K562 (cell line): ENCODE data around the gene COX7B. TPM values are rescaled to one million over a fixed set of nuclear protein-coding genes. Genes with fewer than 3 reads are reported as not detected.

ENCODE experiments used
- ARHGAP35 ChIP-seq: fragments of 450-650 bp; IDR thresholded peaks from 2 replicates; pipeline ENCODE4 v1.6.1; 2018; ENCODE audit not compliant: partially characterized antibody
- ATF7 ChIP-seq: fragments of 450-650 bp; IDR thresholded peaks from 2 replicates; pipeline ENCODE4 v1.7.1; 2014; ENCODE audit warnings: mild to moderate bottlenecking, moderate library complexity
- CBX8 ChIP-seq: fragments of 200-600 bp; sonication (generic); IDR thresholded peaks from 2 replicates; pipeline ENCODE4 v1.6.1; 2012; ENCODE audit warnings: borderline replicate concordance, mixed run types, low read depth, mild to moderate bottlenecking, moderate library complexity, mixed read lengths, low read length, control low read depth, inconsistent platforms; ENCODE audit not compliant: poor library complexity, severe bottlenecking; ENCODE audit errors: extremely low read depth
- ELF4 ChIP-seq: fragments of 450-650 bp; formaldehyde crosslinking; IDR thresholded peaks from 2 replicates; pipeline ENCODE4 v1.4.0; 2022; ENCODE audit warnings: missing genetic modification characterization
- NFIC ChIP-seq: fragments of 450-650 bp; IDR thresholded peaks from 2 replicates; pipeline ENCODE4 v1.6.1; 2017; ENCODE audit warnings: mild to moderate bottlenecking, inconsistent platforms
- NONO ChIP-seq, 2 experiments: fragments of 200-400 bp in 1 of 2; fragments of 450-650 bp in 1 of 2; formaldehyde crosslinking in 1 of 2; IDR thresholded peaks; 2 replicates each; pipeline ENCODE4 v1.6.1; 2017; ENCODE audit warnings: low read depth in 2 of 2, mild to moderate bottlenecking in 2 of 2, moderate library complexity in 2 of 2, low read length in 1 of 2
- NR0B1 ChIP-seq: fragments of 450-650 bp; IDR thresholded peaks from one replicate; pipeline ENCODE4 v1.6.1; 2018; ENCODE audit warnings: mild to moderate bottlenecking, moderate library complexity; ENCODE audit not compliant: partially characterized antibody
- NR3C1 ChIP-seq: sonication (generic); formaldehyde crosslinking; IDR thresholded peaks from 2 replicates; pipeline ENCODE4 v1.8.1; 2022; ENCODE audit warnings: missing genetic modification reagents
- RUNX1 ChIP-seq: sonication (generic); IDR thresholded peaks from 2 replicates; pipeline ENCODE4 v1.6.1; 2016; ENCODE audit warnings: antibody characterized with exemption, low read depth
- TCF7L2 ChIP-seq: fragments of 150-350 bp; IDR thresholded peaks from 2 replicates; pipeline ENCODE4 v1.6.1; 2016; ENCODE audit warnings: low read depth, mild to moderate bottlenecking, low read length, moderate library complexity
- WHSC1 ChIP-seq: IDR thresholded peaks from one replicate; pipeline ENCODE4 v1.6.1; 2012; ENCODE audit warnings: low read length, control low read depth, inconsistent platforms
- YBX1 ChIP-seq: fragments of 450-650 bp; IDR thresholded peaks from 2 replicates; pipeline ENCODE4 v1.7.1; 2016; ENCODE audit warnings: mild to moderate bottlenecking
- ZNF134 ChIP-seq: fragments of 250-450 bp; sonication (Bioruptor Pico); conservative IDR thresholded peaks from 2 replicates; pipeline ENCODE4 v1.4.0; 2020
- ZNF551 ChIP-seq: fragments of 250-450 bp; sonication (Bioruptor Pico); IDR thresholded peaks from 2 replicates; pipeline ENCODE4 v1.5.0; 2021; ENCODE audit warnings: mild to moderate bottlenecking, moderate library complexity
- polyA plus RNA-seq, 8 experiments: library from polyadenylated mRNA; depleted of rRNA in 4 of 8; stranded (reverse) in 5 of 8; unstranded in 3 of 8; fragments of >200 nt; fragmentation: Nextera tagmentation in 2 of 8; fragmentation: Illumina TruSeq in 1 of 8; extraction: Ambion mirVana in 2 of 8; extraction: Trizol in 1 of 8; gene quantifications; 2 replicates each; pipeline versions ENCODE4 v1.2.1 to v1.2.3, GENCODE V29; 2011 to 2014; ENCODE audit warnings: inconsistent platforms in 1 of 8, missing spikeins in 1 of 8
- total RNA-seq, 7 experiments: library from RNA; depleted of rRNA in 6 of 7; stranded (reverse); fragments of >200 nt in 6 of 7; fragmentation: Illumina TruSeq in 2 of 7; extraction: Trizol in 2 of 7; gene quantifications; 2 replicates each; pipeline versions ENCODE4 v1.2.1 to v1.2.3, GENCODE V29; 2011 to 2021; ENCODE audit warnings: low replicate concordance in 1 of 7
- TF ChIP-seq, protein P1 (sequence below): fragments of 250-450 bp; sonication (Bioruptor Pico); IDR thresholded peaks from 2 replicates; pipeline ENCODE4 v1.5.0; 2021
- TF ChIP-seq, protein P2 (sequence below), 2 experiments: fragments of 450-650 bp; formaldehyde crosslinking in 1 of 2; IDR thresholded peaks; 2 replicates each; pipeline versions ENCODE4 v1.4.0 to v1.6.1; 2014 to 2020; ENCODE audit warnings: mild to moderate bottlenecking in 2 of 2, borderline replicate concordance in 1 of 2, low read depth in 1 of 2

COX7B gene
- total and polyA plus RNA-seq, 9 of the 15 experiments (the other 6 are each of a cell fraction or from before 2014, with no cell fraction given), result 549 to 2,891 (median 1,307) TPM

- TF ChIP-seq CBX8, result no peak
- TF ChIP-seq, protein P1, sequence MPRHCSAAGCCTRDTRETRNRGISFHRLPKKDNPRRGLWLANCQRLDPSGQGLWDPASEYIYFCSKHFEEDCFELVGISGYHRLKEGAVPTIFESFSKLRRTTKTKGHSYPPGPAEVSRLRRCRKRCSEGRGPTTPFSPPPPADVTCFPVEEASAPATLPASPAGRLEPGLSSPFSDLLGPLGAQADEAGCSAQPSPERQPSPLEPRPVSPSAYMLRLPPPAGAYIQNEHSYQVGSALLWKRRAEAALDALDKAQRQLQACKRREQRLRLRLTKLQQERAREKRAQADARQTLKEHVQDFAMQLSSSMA (CRISPR knock-in tag), result no peak
- TF ChIP-seq RUNX1, result no peak
- TF ChIP-seq YBX1, result no peak
- TF ChIP-seq ZNF551 (CRISPR knock-in tag), result no peak
- no peak for TF ChIP-seq NR0B1
- TF ChIP-seq ARHGAP35, result peak; percentile 96
- TF ChIP-seq, protein P2, sequence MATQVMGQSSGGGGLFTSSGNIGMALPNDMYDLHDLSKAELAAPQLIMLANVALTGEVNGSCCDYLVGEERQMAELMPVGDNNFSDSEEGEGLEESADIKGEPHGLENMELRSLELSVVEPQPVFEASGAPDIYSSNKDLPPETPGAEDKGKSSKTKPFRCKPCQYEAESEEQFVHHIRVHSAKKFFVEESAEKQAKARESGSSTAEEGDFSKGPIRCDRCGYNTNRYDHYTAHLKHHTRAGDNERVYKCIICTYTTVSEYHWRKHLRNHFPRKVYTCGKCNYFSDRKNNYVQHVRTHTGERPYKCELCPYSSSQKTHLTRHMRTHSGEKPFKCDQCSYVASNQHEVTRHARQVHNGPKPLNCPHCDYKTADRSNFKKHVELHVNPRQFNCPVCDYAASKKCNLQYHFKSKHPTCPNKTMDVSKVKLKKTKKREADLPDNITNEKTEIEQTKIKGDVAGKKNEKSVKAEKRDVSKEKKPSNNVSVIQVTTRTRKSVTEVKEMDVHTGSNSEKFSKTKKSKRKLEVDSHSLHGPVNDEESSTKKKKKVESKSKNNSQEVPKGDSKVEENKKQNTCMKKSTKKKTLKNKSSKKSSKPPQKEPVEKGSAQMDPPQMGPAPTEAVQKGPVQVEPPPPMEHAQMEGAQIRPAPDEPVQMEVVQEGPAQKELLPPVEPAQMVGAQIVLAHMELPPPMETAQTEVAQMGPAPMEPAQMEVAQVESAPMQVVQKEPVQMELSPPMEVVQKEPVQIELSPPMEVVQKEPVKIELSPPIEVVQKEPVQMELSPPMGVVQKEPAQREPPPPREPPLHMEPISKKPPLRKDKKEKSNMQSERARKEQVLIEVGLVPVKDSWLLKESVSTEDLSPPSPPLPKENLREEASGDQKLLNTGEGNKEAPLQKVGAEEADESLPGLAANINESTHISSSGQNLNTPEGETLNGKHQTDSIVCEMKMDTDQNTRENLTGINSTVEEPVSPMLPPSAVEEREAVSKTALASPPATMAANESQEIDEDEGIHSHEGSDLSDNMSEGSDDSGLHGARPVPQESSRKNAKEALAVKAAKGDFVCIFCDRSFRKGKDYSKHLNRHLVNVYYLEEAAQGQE (IDR thresholded peaks at IDR 0.05; ENCODE audit: borderline replicate concordance), result no peak
- TF ChIP-seq, protein P2 (CRISPR knock-in tag; IDR thresholded peaks at IDR 0.05; ENCODE audit: low read depth), result no peak
- TF ChIP-seq ATF7, result peak; percentile 95
- no peak for TF ChIP-seq NONO (IDR thresholded peaks at IDR 0.05; ENCODE audit: low read depth in 2 of 2, low read length in 1 of 2)
- TF ChIP-seq NR3C1 (CRISPR knock-in tag), result no peak
- TF ChIP-seq NFIC, result peak; percentile 25; the same call in 1 of the 2 replicates
- TF ChIP-seq WHSC1, result no peak
- TF ChIP-seq ELF4 (CRISPR knock-in tag), result no peak
- TF ChIP-seq ZNF134, result no peak
- no peak for TF ChIP-seq TCF7L2
Observed at GRCh38 chrX:77899081-77899828, at the start of gene COX7B (continued).
